ENCODE measurements around the gene ABHD10.

DNA sequence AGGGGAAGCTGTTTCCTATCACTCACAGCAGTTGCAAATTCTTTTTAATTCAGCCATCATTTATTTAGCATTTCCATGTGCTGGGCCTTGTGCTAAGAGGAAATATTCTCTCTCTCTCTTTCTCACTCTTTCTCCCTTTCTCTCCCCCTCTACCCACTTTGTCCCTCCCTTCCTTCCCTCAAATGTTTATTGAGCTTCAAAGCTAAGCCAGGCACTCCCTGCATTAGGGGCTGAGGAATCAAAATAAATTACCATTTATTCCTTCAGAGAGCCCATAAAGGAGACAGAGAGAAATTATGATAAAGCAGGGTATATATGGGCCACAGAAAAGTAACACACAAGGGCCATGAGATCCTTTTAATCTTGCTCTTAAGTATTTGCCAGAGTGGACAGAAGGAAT lies 62.5 kb downstream of the ABHD10 start:
- TF ChIP-seq CTCF (IDR thresholded peaks at IDR 0.05 in 8 of 11, conservative IDR thresholded peaks at IDR 0.05 in 3 of 11), result no peak
- TF ChIP-seq POLR2AphosphoS5 (IDR thresholded peaks at IDR 0.05), result no peak
